ENCODE measurements around the gene CD300H.

DNA sequence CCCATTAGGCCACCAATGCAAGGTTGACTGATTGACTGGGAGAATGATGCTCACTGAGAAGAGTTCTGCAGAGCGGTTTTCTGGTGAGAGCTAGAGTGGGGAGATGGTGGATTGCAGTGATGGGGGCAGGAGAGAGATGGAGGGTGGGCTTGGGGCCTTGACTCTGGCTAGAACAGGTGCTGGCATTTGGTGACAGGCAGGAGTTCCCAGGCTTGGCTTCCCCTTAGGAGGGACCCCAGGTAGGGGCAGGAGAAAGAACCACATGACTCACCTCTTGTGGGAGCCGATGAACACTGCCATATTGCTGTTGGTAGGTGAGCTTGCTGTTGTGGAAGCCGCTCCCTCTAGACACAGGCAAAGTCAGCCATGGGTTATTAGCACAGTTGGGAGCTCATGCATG, 44.0 kb downstream of the CD300H start:
- TF ChIP-seq RAD21 (IDR thresholded peaks at IDR 0.05; ENCODE audit: low read depth): no peak
- no peak for TF ChIP-seq YY1 (IDR thresholded peaks at IDR 0.05; ENCODE audit: extremely low read depth, insufficient replicate concordance, low read depth, low read length)
- no peak for TF ChIP-seq EZH2 (IDR thresholded peaks at IDR 0.05)

Measured in HCT116 (cell line).